OCI-LY1 (cell line): ENCODE data around the gene KCTD13.

Source experiments
- H2AFZ ChIP-seq: fragments of 200-600 bp; sonication (generic), shearing (Covaris generic); 2 replicates; pipeline ENCODE4 v1.6.0; 2014; ENCODE audit warnings: antibody characterized with exemption, mild to moderate bottlenecking, low read length
- H3F3A ChIP-seq: fragments of 200-600 bp; sonication (generic), shearing (Covaris generic); 2 replicates; pipeline ENCODE4 v1.6.0; 2014; ENCODE audit warnings: mild to moderate bottlenecking, antibody characterized with exemption, low read length, moderate library complexity; ENCODE audit not compliant: insufficient read depth
- H3K27ac ChIP-seq: fragments of 200-600 bp; sonication (generic); 2 replicates; pipeline ENCODE4 v1.5.1; 2014; ENCODE audit warnings: low read length, mixed run types, mild to moderate bottlenecking, low read depth; ENCODE audit not compliant: poor library complexity, severe bottlenecking
- H3K27me3 ChIP-seq: fragments of 200-600 bp; sonication (generic); 2 replicates; pipeline ENCODE4 v1.6.0; 2014; ENCODE audit warnings: antibody characterized with exemption, mild to moderate bottlenecking, low read length, moderate library complexity; ENCODE audit not compliant: insufficient read depth
- H3K36me3 ChIP-seq: fragments of 200-600 bp; sonication (generic); 2 replicates; pipeline ENCODE4 v1.6.1; 2014; ENCODE audit warnings: mild to moderate bottlenecking, antibody characterized with exemption, low read length, moderate library complexity, mixed read lengths; ENCODE audit not compliant: insufficient read depth
- H3K4me1 ChIP-seq: fragments of 200-600 bp; sonication (generic); 2 replicates; pipeline ENCODE4 v1.5.1; 2014; ENCODE audit warnings: mild to moderate bottlenecking, low read length, moderate library complexity; ENCODE audit not compliant: insufficient read depth, severe bottlenecking
- H3K4me2 ChIP-seq: fragments of 200-600 bp; sonication (generic), shearing (Covaris generic); 2 replicates; pipeline ENCODE4 v1.6.1; 2014; ENCODE audit warnings: low read length
- H3K4me3 ChIP-seq: fragments of 200-600 bp; sonication (generic); 2 replicates; pipeline ENCODE4 v1.5.1; 2014; ENCODE audit warnings: low read length, low read depth, mild to moderate bottlenecking, mixed read lengths; ENCODE audit not compliant: poor library complexity, severe bottlenecking
- H3K79me2 ChIP-seq: fragments of 200-600 bp; shearing (Covaris generic); 2 replicates; pipeline ENCODE4 v1.6.1; 2016; ENCODE audit warnings: mixed run types, low read length, mixed read lengths; ENCODE audit not compliant: insufficient read depth
- H3K9ac ChIP-seq: fragments of 200-600 bp; sonication (generic), shearing (Covaris generic); 2 replicates; pipeline ENCODE4 v1.6.1; 2014; ENCODE audit warnings: mild to moderate bottlenecking, low read length, mixed read lengths
- H3K9me2 ChIP-seq: fragments of 200-600 bp; sonication (generic), shearing (Covaris generic); 2 replicates; pipeline ENCODE4 v1.6.1; 2014; ENCODE audit warnings: low read depth, mild to moderate bottlenecking, low read length, mixed read lengths
- H3K9me3 ChIP-seq: fragments of 200-600 bp; shearing (Covaris generic); 2 replicates; pipeline ENCODE4 v1.6.1; 2014; ENCODE audit warnings: low read length, mixed read lengths
- H4K20me1 ChIP-seq: fragments of 200-600 bp; sonication (generic), shearing (Covaris generic); 2 replicates; pipeline ENCODE4 v1.6.0; 2016; ENCODE audit warnings: mild to moderate bottlenecking, low read length; ENCODE audit not compliant: insufficient read depth
- EZH2 ChIP-seq: fragments of 200-600 bp; sonication (generic), shearing (Covaris generic); IDR thresholded peaks from 2 replicates; pipeline ENCODE4 v1.8.0; 2017; ENCODE audit warnings: borderline replicate concordance, mixed run types, mild to moderate bottlenecking, antibody characterized with exemption, low read length, moderate library complexity, mixed read lengths
- TF ChIP-seq, protein P1 (sequence below): fragments of 200-600 bp; sonication (generic), shearing (Covaris generic); IDR thresholded peaks from 2 replicates; pipeline ENCODE4 v1.5.1; 2017; ENCODE audit warnings: mild to moderate bottlenecking, antibody characterized with exemption, low read length, moderate library complexity, mixed read lengths

KCTD13 gene

DNA sequence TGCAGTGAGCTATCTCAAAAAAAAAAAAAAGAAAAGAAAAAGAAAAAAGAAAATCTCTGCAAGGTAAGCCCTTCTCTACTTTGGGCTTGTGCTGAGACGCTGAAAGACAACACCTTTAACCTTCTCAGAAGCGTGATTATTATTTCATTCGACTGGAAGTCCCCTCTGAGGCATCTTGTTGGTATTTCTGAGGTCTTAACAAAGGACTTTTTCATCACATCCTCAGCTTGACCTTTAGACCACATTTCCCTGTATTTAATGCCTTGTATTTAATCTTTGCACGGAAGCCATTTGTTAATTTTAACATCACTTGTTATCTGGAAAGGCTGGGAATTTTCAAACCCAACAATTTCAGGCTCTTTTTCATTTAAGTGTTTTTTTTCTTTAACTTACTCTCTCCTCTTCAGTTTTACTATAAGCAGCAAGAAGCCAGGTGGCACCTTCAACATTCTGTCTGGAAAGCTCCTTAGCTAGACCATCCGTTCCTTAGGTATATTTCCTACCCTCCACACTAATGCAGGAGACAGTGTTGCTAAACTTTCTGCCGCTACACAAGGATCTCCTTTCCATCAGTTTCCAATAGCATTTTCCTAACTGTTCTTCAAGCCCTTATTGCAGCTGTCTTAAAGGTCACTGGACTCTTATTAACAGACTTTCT is 10.3 kb downstream of the KCTD13 start:
- no peaks in the 10 kb centered on the region for H3K27me3 ChIP-seq
- H3K4me3 ChIP-seq = no peak overlapping the region
- H3K4me2 ChIP-seq = no peak overlapping the region
- H3K36me3 ChIP-seq = peaks cover 18% of the 10 kb centered on the region; the same call in 1 of the 2 replicates
- TF ChIP-seq EZH2 = no peak
- TF ChIP-seq, protein P1, sequence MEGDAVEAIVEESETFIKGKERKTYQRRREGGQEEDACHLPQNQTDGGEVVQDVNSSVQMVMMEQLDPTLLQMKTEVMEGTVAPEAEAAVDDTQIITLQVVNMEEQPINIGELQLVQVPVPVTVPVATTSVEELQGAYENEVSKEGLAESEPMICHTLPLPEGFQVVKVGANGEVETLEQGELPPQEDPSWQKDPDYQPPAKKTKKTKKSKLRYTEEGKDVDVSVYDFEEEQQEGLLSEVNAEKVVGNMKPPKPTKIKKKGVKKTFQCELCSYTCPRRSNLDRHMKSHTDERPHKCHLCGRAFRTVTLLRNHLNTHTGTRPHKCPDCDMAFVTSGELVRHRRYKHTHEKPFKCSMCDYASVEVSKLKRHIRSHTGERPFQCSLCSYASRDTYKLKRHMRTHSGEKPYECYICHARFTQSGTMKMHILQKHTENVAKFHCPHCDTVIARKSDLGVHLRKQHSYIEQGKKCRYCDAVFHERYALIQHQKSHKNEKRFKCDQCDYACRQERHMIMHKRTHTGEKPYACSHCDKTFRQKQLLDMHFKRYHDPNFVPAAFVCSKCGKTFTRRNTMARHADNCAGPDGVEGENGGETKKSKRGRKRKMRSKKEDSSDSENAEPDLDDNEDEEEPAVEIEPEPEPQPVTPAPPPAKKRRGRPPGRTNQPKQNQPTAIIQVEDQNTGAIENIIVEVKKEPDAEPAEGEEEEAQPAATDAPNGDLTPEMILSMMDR = no peak
- H3F3A ChIP-seq = no peaks in the 10 kb centered on the region
- H3K9me2 ChIP-seq = no peaks in the 10 kb centered on the region
- no peaks in the 10 kb centered on the region for H4K20me1 ChIP-seq
- no peak overlapping the region for H3K9ac ChIP-seq
- no peaks in the 10 kb centered on the region for H3K4me1 ChIP-seq
- H3K27ac ChIP-seq = no peak overlapping the region
- H3K9me3 ChIP-seq = no peaks in the 10 kb centered on the region
- H3K79me2 ChIP-seq = no peaks in the 10 kb centered on the region
- H2AFZ ChIP-seq = no peak overlapping the region

- H3K27me3 ChIP-seq = no peaks in the 10 kb centered on the region
- no peak overlapping the region for H3K4me3 ChIP-seq
- TF ChIP-seq, protein P1 = no peak
- TF ChIP-seq EZH2 = no peak
- H2AFZ ChIP-seq = no peak overlapping the region
- H3K9ac ChIP-seq = no peak overlapping the region
- no peaks in the 10 kb centered on the region for H3K4me1 ChIP-seq
- no peaks in the 10 kb centered on the region for H3F3A ChIP-seq
- H3K9me2 ChIP-seq = no peaks in the 10 kb centered on the region
- no peaks in the 10 kb centered on the region for H3K36me3 ChIP-seq
- no peak overlapping the region for H3K4me2 ChIP-seq
- no peaks in the 10 kb centered on the region for H3K79me2 ChIP-seq
- no peaks in the 10 kb centered on the region for H4K20me1 ChIP-seq
- no peaks in the 10 kb centered on the region for H3K9me3 ChIP-seq
- no peak overlapping the region for H3K27ac ChIP-seq
Measured at GRCh38 chr16:29913514-29913913, 12.5 kb downstream of the KCTD13 start.

DNA sequence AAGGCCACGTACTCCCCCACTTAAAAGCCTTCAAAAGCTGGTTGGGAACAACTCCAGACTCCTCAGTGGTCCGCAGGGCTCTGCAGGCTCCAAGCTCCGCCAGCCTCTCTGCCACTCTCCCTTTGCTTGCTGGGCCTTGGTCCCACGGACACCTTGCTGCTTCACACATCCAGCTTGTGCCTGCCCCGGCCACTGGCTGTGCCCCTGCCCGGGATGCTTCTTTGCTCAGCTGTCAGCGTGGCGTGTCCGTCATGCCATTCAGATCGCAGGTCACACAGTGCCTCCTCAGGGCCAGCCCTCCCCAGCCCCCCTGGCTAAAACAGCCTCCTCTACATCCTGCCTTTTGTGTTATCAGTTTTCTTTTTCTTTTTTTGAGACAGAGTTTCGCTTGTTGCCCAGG is 13.9 kb downstream of the KCTD13 start:
- Histone ChIP-seq H3K27me3 (no peaks in the 10 kb centered on the region), H3K27ac (no peak overlapping the region), H3K4me3 (no peak overlapping the region), H3K4me1 (no peaks in the 10 kb centered on the region), H3K36me3 (no peaks in the 10 kb centered on the region), H3F3A (no peaks in the 10 kb centered on the region), H3K9me2 (no peaks in the 10 kb centered on the region), H2AFZ (no peak overlapping the region), H3K79me2 (no peaks in the 10 kb centered on the region), H3K9ac (no peak overlapping the region), H3K4me2 (no peak overlapping the region), H3K9me3 (no peaks in the 10 kb centered on the region), H4K20me1 (no peaks in the 10 kb centered on the region)
- no peak for TF ChIP-seq EZH2
- TF ChIP-seq, protein P1 = no peak
